GM13976 (cell line): Measurements from ENCODE around the gene MUC21.

ENCODE experiments used
- DNase-seq: peaks from one replicate; pipeline ENCODE4 v3.0.0; 2012; ENCODE audit warnings: low spot score
- in situ Hi-C: fragments of 300-500 bp; cut with MboI; formaldehyde crosslinking; loops from one replicate; pipeline ENCODE4 v1.12.0; 2022; ENCODE audit warnings: low sequenced_read_pairs, mixed read lengths, inconsistent platforms; ENCODE audit not compliant: unreplicated experiment
- TF ChIP-seq, protein P1 (sequence below): IDR thresholded peaks from 2 replicates; pipeline ENCODE4 v1.5.1; 2012; ENCODE audit warnings: borderline replicate concordance, mild to moderate bottlenecking; ENCODE audit not compliant: insufficient read depth; ENCODE audit errors: extremely low read depth, missing control alignments, control extremely low read depth

The MUC21 gene

DNA sequence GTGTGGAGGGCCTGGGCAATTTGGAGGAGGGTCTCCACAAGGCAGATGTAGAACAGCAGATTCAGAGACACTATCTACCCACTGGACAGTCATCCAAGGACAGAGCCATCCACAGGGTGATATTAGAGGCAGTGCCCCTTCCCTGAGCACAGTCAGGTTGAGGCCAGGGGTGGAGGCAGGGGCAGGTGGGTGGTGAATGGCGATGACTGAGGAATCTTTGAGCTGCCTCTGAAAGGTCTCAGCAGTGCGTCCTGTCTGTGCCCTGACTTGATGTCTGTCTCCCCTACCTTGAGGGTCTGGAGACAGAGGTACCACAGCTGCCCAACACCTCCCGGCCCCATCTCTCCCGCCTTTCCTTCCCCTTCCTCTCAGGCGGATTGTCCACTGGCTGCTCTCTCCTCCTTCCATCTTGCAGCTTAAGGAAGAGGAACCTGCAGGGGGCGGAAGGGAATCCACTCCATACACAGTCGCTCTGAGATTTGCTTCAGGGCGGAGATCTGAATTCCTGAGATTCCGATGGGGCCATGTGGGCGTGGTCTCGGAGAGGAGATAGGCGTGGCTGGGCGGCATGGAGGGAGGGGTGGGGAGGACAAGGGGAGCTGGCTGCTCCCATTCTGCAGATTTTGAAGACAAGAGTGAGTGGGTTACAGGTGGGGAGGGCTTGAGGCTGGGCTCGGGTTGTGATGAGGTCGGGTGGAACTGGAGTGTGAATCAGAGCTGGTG, 41.0 kb upstream of the MUC21 start:
- no peak for DNase-seq
- in situ Hi-C loops: no loop called here
- TF ChIP-seq, protein P1, sequence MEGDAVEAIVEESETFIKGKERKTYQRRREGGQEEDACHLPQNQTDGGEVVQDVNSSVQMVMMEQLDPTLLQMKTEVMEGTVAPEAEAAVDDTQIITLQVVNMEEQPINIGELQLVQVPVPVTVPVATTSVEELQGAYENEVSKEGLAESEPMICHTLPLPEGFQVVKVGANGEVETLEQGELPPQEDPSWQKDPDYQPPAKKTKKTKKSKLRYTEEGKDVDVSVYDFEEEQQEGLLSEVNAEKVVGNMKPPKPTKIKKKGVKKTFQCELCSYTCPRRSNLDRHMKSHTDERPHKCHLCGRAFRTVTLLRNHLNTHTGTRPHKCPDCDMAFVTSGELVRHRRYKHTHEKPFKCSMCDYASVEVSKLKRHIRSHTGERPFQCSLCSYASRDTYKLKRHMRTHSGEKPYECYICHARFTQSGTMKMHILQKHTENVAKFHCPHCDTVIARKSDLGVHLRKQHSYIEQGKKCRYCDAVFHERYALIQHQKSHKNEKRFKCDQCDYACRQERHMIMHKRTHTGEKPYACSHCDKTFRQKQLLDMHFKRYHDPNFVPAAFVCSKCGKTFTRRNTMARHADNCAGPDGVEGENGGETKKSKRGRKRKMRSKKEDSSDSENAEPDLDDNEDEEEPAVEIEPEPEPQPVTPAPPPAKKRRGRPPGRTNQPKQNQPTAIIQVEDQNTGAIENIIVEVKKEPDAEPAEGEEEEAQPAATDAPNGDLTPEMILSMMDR: no peak

DNA sequence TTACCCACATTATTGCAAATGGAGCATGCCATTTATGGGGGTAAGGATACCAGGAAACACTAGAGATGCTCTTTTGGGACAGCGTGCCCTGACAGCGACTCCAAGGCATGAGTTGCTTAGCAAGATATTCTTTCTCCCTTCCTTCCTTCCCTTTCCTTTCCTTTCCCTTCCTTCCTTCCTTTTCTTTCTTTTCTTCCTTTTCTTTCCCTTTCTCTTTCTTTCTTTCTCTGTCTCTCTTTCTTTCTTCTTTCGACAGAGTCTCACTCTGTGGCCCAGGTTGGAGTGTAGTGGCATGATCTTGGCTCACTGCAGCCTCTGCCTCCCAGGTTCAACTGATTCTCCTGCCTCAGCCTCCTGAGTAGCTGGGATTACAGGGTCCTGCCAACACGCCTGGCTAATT, 39.5 kb upstream of the MUC21 start:
- TF ChIP-seq, protein P1: no peak
- in situ Hi-C loops: no loop called here
- no peak for DNase-seq

DNA sequence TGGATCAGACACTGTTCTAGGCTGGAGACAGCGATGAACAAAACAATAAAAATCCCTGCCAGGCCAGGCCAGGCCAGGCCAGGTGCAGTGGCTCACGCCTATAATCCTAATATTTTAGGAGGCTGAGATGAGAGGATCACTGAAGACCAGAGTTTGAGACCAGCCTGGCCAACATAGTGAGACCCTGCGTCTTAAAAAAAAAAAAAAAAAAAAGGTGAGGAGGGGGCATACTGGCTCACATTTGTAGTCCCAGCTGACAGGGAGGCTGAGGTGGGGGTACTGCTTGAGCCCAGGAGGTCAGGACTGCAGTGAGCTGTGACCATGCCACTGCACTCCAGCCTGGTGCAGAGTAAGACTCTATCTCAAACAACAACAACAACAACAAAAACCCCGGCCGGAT, 38.2 kb upstream of the MUC21 start:
- TF ChIP-seq, protein P1: no peak
- in situ Hi-C loops: no loop called here
- DNase-seq: no peak

DNA sequence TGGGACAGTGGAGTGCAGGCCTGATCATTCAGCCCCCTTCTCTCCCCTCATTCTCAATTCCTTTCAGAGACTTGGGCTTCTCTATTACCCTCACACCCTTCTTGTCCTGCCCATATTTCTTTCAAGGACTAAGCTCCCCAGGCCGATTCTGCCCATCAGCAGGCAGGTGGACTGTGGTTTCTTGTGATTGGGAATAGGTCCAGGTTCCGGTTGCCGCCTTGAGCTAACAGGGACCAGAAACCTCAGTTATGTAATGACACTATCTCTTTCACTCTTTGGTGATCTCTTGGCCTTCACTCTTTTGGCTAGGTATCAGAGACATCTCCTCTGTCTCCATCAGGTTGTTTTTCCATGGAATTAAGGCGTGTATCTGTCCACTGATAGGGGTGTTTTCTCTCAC, 36.3 kb upstream of the MUC21 start:
- in situ Hi-C loops: no loop called here
- TF ChIP-seq, protein P1: no peak
- DNase-seq: no peak

DNA sequence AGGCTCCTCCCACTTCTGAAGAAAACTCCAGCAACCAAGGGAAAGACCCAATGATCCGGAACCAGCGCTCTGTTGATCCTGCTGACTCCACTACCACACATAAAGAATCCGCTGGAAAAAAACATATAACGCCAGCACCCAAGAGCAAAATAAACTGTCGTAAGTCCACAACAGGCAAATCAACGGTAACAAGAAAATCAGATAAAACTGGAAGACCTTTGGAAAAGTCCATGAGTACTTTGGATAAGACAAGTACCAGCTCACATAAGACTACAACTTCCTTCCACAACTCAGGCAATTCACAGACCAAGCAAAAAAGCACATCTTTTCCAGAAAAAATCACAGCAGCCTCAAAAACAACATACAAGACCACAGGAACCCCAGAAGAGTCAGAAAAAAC, 34.7 kb upstream of the MUC21 start:
- DNase-seq: no peak
- TF ChIP-seq, protein P1: no peak
- in situ Hi-C loops: no loop called here

DNA sequence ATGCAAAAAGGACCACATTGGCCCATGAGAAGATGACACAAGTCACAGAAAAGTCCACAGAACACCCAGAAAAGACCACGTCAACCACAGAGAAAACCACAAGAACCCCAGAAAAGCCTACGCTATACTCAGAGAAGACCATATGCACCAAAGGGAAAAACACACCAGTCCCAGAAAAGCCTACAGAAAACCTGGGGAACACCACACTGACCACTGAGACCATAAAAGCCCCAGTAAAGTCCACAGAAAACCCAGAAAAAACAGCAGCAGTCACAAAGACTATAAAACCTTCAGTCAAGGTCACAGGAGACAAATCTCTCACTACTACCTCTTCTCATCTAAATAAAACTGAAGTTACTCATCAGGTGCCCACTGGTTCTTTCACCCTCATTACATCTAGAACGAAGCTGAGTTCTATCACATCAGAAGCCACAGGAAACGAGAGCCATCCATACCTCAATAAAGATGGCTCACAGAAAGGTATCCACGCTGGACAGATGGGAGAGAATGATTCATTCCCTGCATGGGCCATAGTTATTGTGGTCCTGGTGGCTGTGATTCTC, 31.5 kb upstream of the MUC21 start:
- no peak for DNase-seq
- TF ChIP-seq, protein P1: no peak
- in situ Hi-C loops: no loop called here
